Liver (tissue), 9 donors: Measurements from ENCODE around the gene OAS2. TPM values are rescaled to one million over a fixed set of nuclear protein-coding genes. Genes with fewer than 3 reads are reported as not detected.

Experiments
- DNase-seq: peaks from one replicate; pipeline ENCODE4 v3.0.0-alpha.2; 2017; ENCODE audit warnings: low spot score
- H3K27ac ChIP-seq, 2 donors: one replicate each; pipeline ENCODE4 v1.7.0; 2013; ENCODE audit warnings: inconsistent platforms in 2 of 2, low read length in 2 of 2, control low read depth in 1 of 2, low read depth in 1 of 2, mild to moderate bottlenecking in 1 of 2
- H3K27me3 ChIP-seq, 4 donors: one replicate each; pipeline versions ENCODE4 v1.6.1 to v1.7.0; 2013; ENCODE audit warnings: low read length in 3 of 4, inconsistent platforms in 1 of 4, mild to moderate bottlenecking in 1 of 4, moderate library complexity in 1 of 4; ENCODE audit not compliant: control insufficient read depth in 4 of 4, insufficient read depth in 4 of 4
- H3K36me3 ChIP-seq, 4 donors: one replicate each; pipeline versions ENCODE4 v1.6.1 to v1.7.0; 2013; ENCODE audit warnings: low read length in 3 of 4, mild to moderate bottlenecking in 3 of 4, low read depth in 1 of 4, moderate library complexity in 1 of 4; ENCODE audit not compliant: control insufficient read depth in 4 of 4, insufficient read depth in 3 of 4
- H3K4me1 ChIP-seq, 4 donors: one replicate each; pipeline versions ENCODE4 v1.6.1 to v1.7.0; 2013; ENCODE audit warnings: low read length in 3 of 4, mild to moderate bottlenecking in 3 of 4, moderate library complexity in 1 of 4; ENCODE audit not compliant: control insufficient read depth in 4 of 4, insufficient read depth in 4 of 4
- H3K4me3 ChIP-seq, 3 donors: one replicate each; pipeline versions ENCODE4 v1.6.1 to v1.7.0; 2013; ENCODE audit warnings: low read length in 3 of 3, control low read depth in 1 of 3, low read depth in 1 of 3, mild to moderate bottlenecking in 1 of 3
- H3K9ac ChIP-seq, 2 donors: one replicate each; pipeline ENCODE4 v1.7.0; 2013; ENCODE audit warnings: low read length in 2 of 2, mild to moderate bottlenecking in 2 of 2, moderate library complexity in 2 of 2, control low read depth in 1 of 2, low read depth in 1 of 2
- H3K9me3 ChIP-seq, 4 donors: one replicate each; pipeline versions ENCODE4 v1.6.1 to v1.7.0; 2013; ENCODE audit warnings: low read length in 3 of 4; ENCODE audit not compliant: control insufficient read depth in 4 of 4
- ATF3 ChIP-seq: IDR thresholded peaks from 2 replicates; pipeline ENCODE4 v1.6.1; 2016; ENCODE audit warnings: antibody characterized with exemption
- CTCF ChIP-seq: fragments of 150-350 bp; IDR thresholded peaks from 2 replicates; pipeline ENCODE4 v1.5.1; 2017; ENCODE audit warnings: improper control_type of control experiment, low read depth, low read length; ENCODE audit not compliant: missing input control
- EGR1 ChIP-seq, 2 donors: IDR thresholded peaks; 2 replicates each; pipeline ENCODE4 v1.6.1; 2016 to 2018; ENCODE audit warnings: antibody characterized with exemption in 2 of 2, low read depth in 2 of 2
- FOXA1 ChIP-seq: IDR thresholded peaks from 2 replicates; pipeline ENCODE4 v1.6.1; 2016; ENCODE audit warnings: antibody characterized with exemption
- FOXA2 ChIP-seq: IDR thresholded peaks from 2 replicates; pipeline ENCODE4 v1.6.1; 2016; ENCODE audit warnings: antibody characterized with exemption
- GABPA ChIP-seq, 2 donors: IDR thresholded peaks in 1 of 2; conservative IDR thresholded peaks in 1 of 2; 2 replicates each; pipeline ENCODE4 v1.6.1; 2016; ENCODE audit warnings: antibody characterized with exemption in 2 of 2, mild to moderate bottlenecking in 1 of 2, moderate library complexity in 1 of 2
- HNF4A ChIP-seq, 2 donors: conservative IDR thresholded peaks; 2 replicates each; pipeline ENCODE4 v1.6.1; 2016; ENCODE audit warnings: antibody characterized with exemption in 2 of 2, mild to moderate bottlenecking in 2 of 2
- HNF4G ChIP-seq: IDR thresholded peaks from 2 replicates; pipeline ENCODE4 v1.6.1; 2016; ENCODE audit warnings: antibody characterized with exemption
- JUND ChIP-seq, 2 donors: IDR thresholded peaks; 2 replicates each; pipeline ENCODE4 v1.6.1; 2016; ENCODE audit warnings: antibody characterized with exemption in 2 of 2
- MAX ChIP-seq: IDR thresholded peaks from 2 replicates; pipeline ENCODE4 v1.6.1; 2016; ENCODE audit warnings: antibody characterized with exemption
- NR2F2 ChIP-seq: IDR thresholded peaks from 2 replicates; pipeline ENCODE4 v1.6.1; 2016; ENCODE audit warnings: antibody characterized with exemption
- RAD21 ChIP-seq, 2 donors: IDR thresholded peaks; 2 replicates each; pipeline ENCODE4 v1.6.1; 2016; ENCODE audit warnings: antibody characterized with exemption in 2 of 2, mild to moderate bottlenecking in 2 of 2
- REST ChIP-seq: IDR thresholded peaks from 2 replicates; pipeline ENCODE4 v1.6.1; 2016; ENCODE audit warnings: antibody characterized with exemption, mild to moderate bottlenecking
- RXRA ChIP-seq, 2 donors: IDR thresholded peaks; 2 replicates each; pipeline ENCODE4 v1.6.1; 2017 to 2018; ENCODE audit warnings: antibody characterized with exemption in 2 of 2, mild to moderate bottlenecking in 1 of 2
- SP1 ChIP-seq: IDR thresholded peaks from 2 replicates; pipeline ENCODE4 v1.6.1; 2018; ENCODE audit warnings: antibody characterized with exemption, mild to moderate bottlenecking
- TAF1 ChIP-seq: conservative IDR thresholded peaks from 2 replicates; pipeline ENCODE4 v1.6.1; 2016; ENCODE audit warnings: antibody characterized with exemption, mild to moderate bottlenecking
- YY1 ChIP-seq: IDR thresholded peaks from 2 replicates; pipeline ENCODE4 v1.6.1; 2016; ENCODE audit warnings: antibody characterized with exemption, mild to moderate bottlenecking
- ZBTB33 ChIP-seq: IDR thresholded peaks from 2 replicates; pipeline ENCODE4 v1.6.1; 2016; ENCODE audit warnings: antibody characterized with exemption
- WGBS: extraction: QIAGEN DNeasy Blood & Tissue Kit; methylation state at CpG from one replicate; pipeline ENCODE4 v1.1.7; 2013; 5-methylcytosine and 5-hydroxymethylcytosine counted together
- polyA plus RNA-seq, 2 donors: library from polyadenylated mRNA; stranded (reverse) in 1 of 2; unstranded in 1 of 2; fragments of 200-250 nt in 1 of 2; fragments of >200 nt in 1 of 2; fragmentation: Nextera tagmentation in 1 of 2; extraction: Ambion mirVana in 1 of 2; gene quantifications; one replicate each; pipeline versions ENCODE4 v1.2.1 to v1.2.3, GENCODE V29; 2013 to 2015
- total RNA-seq, 2 donors: library from RNA; depleted of rRNA; stranded (reverse); fragments of >200 nt; gene quantifications; one replicate each; pipeline ENCODE4 v1.2.3, GENCODE V29; 2014
- donor health status: healthy.
- donor health status: healthy.
- donor health status: healthy.
- donor health status: healthy.
- donor health status: healthy.

The OAS2 gene
- total and polyA plus RNA-seq, 4 donors: 3.3 to 9.4 (median 6.9) TPM

GRCh38 chr12:112977139-112977538, 1.2 kb upstream of the OAS2 start:
- H3K27me3 ChIP-seq: no peaks in the 10 kb centered on the region
- no peak overlapping the region for H3K4me3 ChIP-seq
- 69% methylated on average over 3 of the region's 3 CpGs for WGBS
- no peak overlapping the region for H3K27ac ChIP-seq
- peaks cover 0 to 2% (median 0%) of the 10 kb centered on the region in 4 donors for H3K9me3 ChIP-seq
- no peak overlapping the region for H3K9ac ChIP-seq
- no peaks in the 10 kb centered on the region for H3K36me3 ChIP-seq
- peaks cover 0 to 15% (median 13%) of the 10 kb centered on the region in 4 donors for H3K4me1 ChIP-seq
- TF ChIP-seq FOXA2 (no peak), RAD21 (IDR thresholded peaks at IDR 0.05) (no peak), GABPA (IDR thresholded peaks at IDR 0.05 in 1 of 2, conservative IDR thresholded peaks at IDR 0.05 in 1 of 2) (no peak), MAX (no peak), YY1 (no peak), REST (no peak), RXRA (IDR thresholded peaks at IDR 0.05) (no peak), FOXA1 (no peak), HNF4A (conservative IDR thresholded peaks at IDR 0.05) (no peak), HNF4G (no peak), JUND (IDR thresholded peaks at IDR 0.05) (no peak), CTCF (no peak), ATF3 (no peak), NR2F2 (no peak), ZBTB33 (no peak), SP1 (no peak), TAF1 (no peak), EGR1 (IDR thresholded peaks at IDR 0.05; ENCODE audit: low read depth in 2 of 2) (no peak)
- DNase-seq: no peak
